A673 (cell line): ENCODE measurements around the gene DOCK10. TPM values are rescaled to one million over a fixed set of nuclear protein-coding genes. Genes with fewer than 3 reads are reported as not detected.
"Not testable (repeated sequence)": the region's sequence is repeated elsewhere in the genome, so short reads cannot be mapped to it uniquely, and the experiment has no call there.

Source experiments
- BruUV-seq: library from RNA; stranded (reverse); fragments of 400-500 nt; replicated peaks from 2 replicates; lab custom pipeline; 2021; lab: Mats Ljungman, UMichigan
- CTCF ChIA-PET: fragments of 300-600 bp; sonication (Branson Sonifier 250); formaldehyde crosslinking; loops from one replicate; lab custom pipeline; 2022; ENCODE audit warnings: antibody characterized with exemption; lab: Charles Lee
- POLR2A ChIA-PET: fragments of 300-600 bp; sonication (Branson Sonifier 250); formaldehyde crosslinking; loops from one replicate; lab custom pipeline; 2022; ENCODE audit warnings: antibody characterized with exemption; ENCODE audit not compliant: low non-redundant PET; lab: Charles Lee
- DNase-seq: peaks from one replicate; pipeline ENCODE4 v3.0.0-alpha.2; 2015; ENCODE audit warnings: low spot score
- H3K27ac ChIP-seq: fragments of 200-600 bp; sonication (generic); 2 replicates; pipeline ENCODE4 v1.5.1; 2016; ENCODE audit warnings: mixed run types, low read depth, mild to moderate bottlenecking, mixed read lengths, antibody characterized with exemption, low read length; ENCODE audit not compliant: poor library complexity, severe bottlenecking
- H3K27me3 ChIP-seq: fragments of 200-600 bp; sonication (generic); replicated peaks from 2 replicates; pipeline ENCODE4 v1.6.1; 2017; ENCODE audit warnings: mixed run types, low read depth, mild to moderate bottlenecking, mixed read lengths, antibody characterized with exemption, low read length; ENCODE audit not compliant: insufficient read depth, poor library complexity
- H3K36me3 ChIP-seq: fragments of 200-600 bp; sonication (generic); 2 replicates; pipeline ENCODE4 v1.6.1; 2016; ENCODE audit warnings: mixed run types, mild to moderate bottlenecking, mixed read lengths, antibody characterized with exemption, low read length; ENCODE audit not compliant: insufficient read depth, poor library complexity, severe bottlenecking
- H3K4me1 ChIP-seq: fragments of 200-600 bp; sonication (generic); 2 replicates; pipeline ENCODE4 v1.6.1; 2017; ENCODE audit warnings: mixed run types, mild to moderate bottlenecking, mixed read lengths, antibody characterized with exemption, low read length; ENCODE audit not compliant: insufficient read depth, poor library complexity, severe bottlenecking
- H3K4me3 ChIP-seq: fragments of 200-600 bp; sonication (generic); 2 replicates; pipeline ENCODE4 v1.5.1; 2016; ENCODE audit warnings: low read depth, mixed run types, mild to moderate bottlenecking, mixed read lengths, low read length; ENCODE audit not compliant: poor library complexity, severe bottlenecking
- H3K9me3 ChIP-seq: fragments of 200-600 bp; sonication (generic); 2 replicates; pipeline ENCODE4 v1.6.1; 2016; ENCODE audit warnings: mixed run types, low read depth, mild to moderate bottlenecking, mixed read lengths, antibody characterized with exemption, low read length; ENCODE audit not compliant: poor library complexity, severe bottlenecking
- EZH2 ChIP-seq: fragments of 200-600 bp; sonication (generic); IDR thresholded peaks from 2 replicates; pipeline ENCODE4 v1.6.1; 2017; ENCODE audit warnings: borderline replicate concordance, low read depth, mild to moderate bottlenecking, mixed read lengths, antibody characterized with exemption, low read length; ENCODE audit not compliant: poor library complexity, severe bottlenecking
- intact Hi-C: fragments of 100-400 bp; cut with micrococcal nuclease; formaldehyde crosslinking; loops from one replicate; pipeline ENCODE4 v1.10.0; 2022; ENCODE audit not compliant: unreplicated experiment
- total RNA-seq: library from RNA; stranded (reverse); gene quantifications from 2 replicates; pipeline ENCODE4 v1.2.3, GENCODE V29; 2021
- TF ChIP-seq, protein P1 (sequence below): fragments of 300-800, 200-600 bp; sonication (generic); conservative IDR thresholded peaks from 2 replicates; pipeline ENCODE4 v1.5.1; 2017; ENCODE audit warnings: low read depth, mild to moderate bottlenecking, antibody characterized with exemption, low read length, moderate library complexity, mixed read lengths

DOCK10 gene
- total RNA-seq, 1 experiment from 2014 or later: 5.1 TPM

DNA sequence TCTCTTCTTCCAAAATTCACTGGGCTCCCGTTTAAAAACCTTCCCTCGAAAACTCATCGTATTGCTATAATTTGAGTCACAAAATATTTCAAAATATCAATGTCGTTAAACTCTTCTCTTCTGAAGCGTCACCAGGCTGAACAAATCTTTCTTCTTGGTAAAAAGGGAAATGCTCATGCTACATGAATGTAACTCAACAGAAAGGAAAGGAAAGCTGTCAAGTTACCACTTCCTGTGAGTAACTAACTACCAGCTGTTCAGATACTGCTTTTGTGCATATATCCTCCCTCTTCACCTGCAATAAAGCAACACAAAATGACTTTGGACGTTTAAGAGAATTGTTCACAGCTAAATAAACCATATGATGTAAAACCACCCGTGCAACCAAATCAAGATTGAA is 95.4 kb downstream of the DOCK10 start:
- Histone ChIP-seq H3K27me3 (no peaks in the 10 kb centered on the region), H3K4me1 (peaks cover 30% of the 10 kb centered on the region), H3K27ac (peak overlapping the region; percentile 66), H3K9me3 (no peaks in the 10 kb centered on the region), H3K36me3 (no peaks in the 10 kb centered on the region), H3K4me3 (peak overlapping the region; percentile 6)
- POLR2A ChIA-PET: no interaction called here
- TF ChIP-seq, protein P1, sequence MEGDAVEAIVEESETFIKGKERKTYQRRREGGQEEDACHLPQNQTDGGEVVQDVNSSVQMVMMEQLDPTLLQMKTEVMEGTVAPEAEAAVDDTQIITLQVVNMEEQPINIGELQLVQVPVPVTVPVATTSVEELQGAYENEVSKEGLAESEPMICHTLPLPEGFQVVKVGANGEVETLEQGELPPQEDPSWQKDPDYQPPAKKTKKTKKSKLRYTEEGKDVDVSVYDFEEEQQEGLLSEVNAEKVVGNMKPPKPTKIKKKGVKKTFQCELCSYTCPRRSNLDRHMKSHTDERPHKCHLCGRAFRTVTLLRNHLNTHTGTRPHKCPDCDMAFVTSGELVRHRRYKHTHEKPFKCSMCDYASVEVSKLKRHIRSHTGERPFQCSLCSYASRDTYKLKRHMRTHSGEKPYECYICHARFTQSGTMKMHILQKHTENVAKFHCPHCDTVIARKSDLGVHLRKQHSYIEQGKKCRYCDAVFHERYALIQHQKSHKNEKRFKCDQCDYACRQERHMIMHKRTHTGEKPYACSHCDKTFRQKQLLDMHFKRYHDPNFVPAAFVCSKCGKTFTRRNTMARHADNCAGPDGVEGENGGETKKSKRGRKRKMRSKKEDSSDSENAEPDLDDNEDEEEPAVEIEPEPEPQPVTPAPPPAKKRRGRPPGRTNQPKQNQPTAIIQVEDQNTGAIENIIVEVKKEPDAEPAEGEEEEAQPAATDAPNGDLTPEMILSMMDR: no peak
- TF ChIP-seq EZH2: no peak
- CTCF ChIA-PET: no interaction called here
- peak; percentile 74 for DNase-seq
- BruUV-seq: no TSS peak
- intact Hi-C loops: no loop called here

DNA sequence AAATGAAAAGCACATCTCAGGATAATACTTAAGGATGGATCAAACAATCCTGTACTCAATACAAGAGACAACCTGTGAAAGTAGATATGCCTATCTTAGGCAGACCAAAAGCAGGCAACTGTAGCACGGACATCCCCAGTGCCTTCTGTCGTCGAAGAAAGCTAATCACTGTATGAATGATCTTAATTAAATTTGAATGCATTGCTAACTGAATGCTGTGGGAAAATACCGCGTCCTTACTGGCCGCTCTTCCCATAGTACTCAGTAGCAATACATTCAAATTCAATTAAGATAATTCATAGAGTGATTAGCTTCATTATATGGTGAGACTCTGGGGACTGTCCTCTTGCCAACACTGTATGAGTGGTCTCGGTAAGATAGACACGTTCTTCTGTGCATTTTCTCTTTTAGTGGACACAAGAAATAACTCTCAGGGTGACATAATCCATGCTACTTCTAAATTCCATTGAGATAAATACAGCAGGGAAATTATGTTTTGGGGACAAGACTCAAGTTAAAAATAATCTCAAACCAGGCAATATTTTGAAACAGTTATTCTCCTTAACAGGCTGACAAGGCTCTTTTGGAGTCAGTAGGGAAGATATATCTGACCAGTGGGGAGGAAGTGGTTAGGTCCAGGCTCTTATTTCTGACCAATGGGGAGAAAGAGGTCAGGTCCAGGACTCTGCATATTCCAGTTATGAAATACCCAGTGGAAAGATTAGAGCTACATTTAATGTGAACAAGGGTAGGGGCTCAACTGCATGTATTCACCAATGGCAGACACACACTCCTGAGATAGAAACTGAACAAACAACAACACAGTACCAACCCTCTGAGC is 97.3 kb downstream of the DOCK10 start:
- no TSS peak for BruUV-seq
- intact Hi-C loops: no loop called here
- no peak for TF ChIP-seq EZH2
- TF ChIP-seq, protein P1: no peak
- ChIA-PET POLR2A (no interaction called here), CTCF (no interaction called here)
- Histone ChIP-seq H3K36me3 (no peaks in the 10 kb centered on the region), H3K4me1 (peaks cover 30% of the 10 kb centered on the region), H3K9me3 (no peaks in the 10 kb centered on the region), H3K27ac (no peak overlapping the region), H3K27me3 (no peaks in the 10 kb centered on the region), H3K4me3 (no peak overlapping the region)
- DNase-seq: no peak

DNA sequence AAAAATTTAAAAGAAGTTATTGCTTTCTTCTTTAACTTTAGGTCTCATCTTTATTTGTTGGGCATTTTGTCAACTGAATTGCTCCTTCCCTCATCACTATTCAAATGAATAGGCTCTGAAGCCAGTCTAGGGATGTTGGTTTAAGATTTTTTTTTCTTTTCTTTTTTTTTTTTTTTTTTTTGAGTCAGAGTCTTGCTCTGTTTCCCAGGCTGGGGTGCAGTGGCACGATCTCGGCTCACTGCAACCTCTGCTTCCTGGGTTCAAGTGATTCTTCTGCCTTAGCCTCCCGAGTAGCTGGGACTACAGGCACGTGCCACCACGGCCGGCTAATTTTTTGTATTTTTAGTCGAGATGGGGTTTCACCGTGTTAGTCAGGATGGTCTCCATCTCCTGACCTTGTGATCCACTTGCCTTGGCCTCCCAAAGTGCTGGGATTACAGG is 98.6 kb downstream of the DOCK10 start:
- BruUV-seq, H3K4me3 ChIP-seq, H3K9me3 ChIP-seq, H3K27me3 ChIP-seq, intact Hi-C loops, CTCF ChIA-PET, DNase-seq, POLR2A ChIA-PET, H3K36me3 ChIP-seq, H3K27ac ChIP-seq: not testable (repeated sequence)
- H3K4me1 ChIP-seq: peaks cover 32% of the 10 kb centered on the region
